ENCODE data around the gene KRT17. TPM values are rescaled to one million over a fixed set of nuclear protein-coding genes. Genes with fewer than 3 reads are reported as not detected.
A peak's percentile ranks its signal among the peaks of the same experiment; 100 is the strongest.

The KRT17 gene
- total and polyA plus RNA-seq, 2 experiments from 2014 or later, result 59.5 to 118 TPM

GRCh38 chr17:41653421-41653820, 29.0 kb upstream of the KRT17 start:
- Histone ChIP-seq H3K4me1 (ENCODE audit: insufficient read depth) (peaks cover 54% of the 10 kb centered on the region), H3K9me3 (ENCODE audit: low read depth) (no peaks in the 10 kb centered on the region), H3K27ac (peak overlapping the region; percentile 98), H3K9me2 (replicated peaks; ENCODE audit: insufficient read depth) (no peaks in the 10 kb centered on the region), H3K79me2 (no peaks in the 10 kb centered on the region), H3K4me2 (no peak overlapping the region), H3K27me3 (no peaks in the 10 kb centered on the region), H3K36me3 (replicated peaks; ENCODE audit: insufficient read depth, low read depth) (no peaks in the 10 kb centered on the region), H2AFZ (no peak overlapping the region), H4K20me1 (ENCODE audit: insufficient read depth, poor library complexity, severe bottlenecking) (no peaks in the 10 kb centered on the region), H3K4me3 (no peak overlapping the region)
- no peak for DNase-seq (ENCODE audit: low spot score)
- TF ChIP-seq EZH2 (IDR thresholded peaks at IDR 0.05; ENCODE audit: borderline replicate concordance) (no peak), EZH2phosphoT487 (IDR thresholded peaks at IDR 0.05; ENCODE audit: low read depth, severe bottlenecking, unreplicated experiment) (no peak), CTCF (IDR thresholded peaks at IDR 0.05; ENCODE audit: poor library complexity) (no peak)
- WGBS (ENCODE audit: low lambda C conversion rate, missing lambda C conversion rate), result 98% methylated on average over 5 of the region's 5 CpGs

- no peak for DNase-seq (ENCODE audit: low spot score)
- Histone ChIP-seq H3K27me3 (no peaks in the 10 kb centered on the region), H3K79me2 (no peaks in the 10 kb centered on the region), H3K9me3 (ENCODE audit: low read depth) (no peaks in the 10 kb centered on the region), H3K4me2 (no peak overlapping the region), H3K36me3 (replicated peaks; ENCODE audit: insufficient read depth, low read depth) (no peaks in the 10 kb centered on the region), H3K4me3 (no peak overlapping the region), H2AFZ (no peak overlapping the region), H3K27ac (peak overlapping the region; percentile 98), H4K20me1 (ENCODE audit: insufficient read depth, poor library complexity, severe bottlenecking) (no peaks in the 10 kb centered on the region), H3K4me1 (ENCODE audit: insufficient read depth) (peaks cover 63% of the 10 kb centered on the region), H3K9me2 (replicated peaks; ENCODE audit: insufficient read depth) (no peaks in the 10 kb centered on the region)
- WGBS (ENCODE audit: low lambda C conversion rate, missing lambda C conversion rate), result 98% methylated on average over 5 of the region's 5 CpGs
- TF ChIP-seq EZH2phosphoT487 (IDR thresholded peaks at IDR 0.05; ENCODE audit: low read depth, severe bottlenecking, unreplicated experiment) (no peak), EZH2 (IDR thresholded peaks at IDR 0.05; ENCODE audit: borderline replicate concordance) (no peak), CTCF (IDR thresholded peaks at IDR 0.05; ENCODE audit: poor library complexity) (no peak)
Measured at GRCh38 chr17:41652461-41652970, 28.1 kb upstream of the KRT17 start.

- Histone ChIP-seq H3K4me3 (no peak overlapping the region), H4K20me1 (ENCODE audit: insufficient read depth, poor library complexity, severe bottlenecking) (no peaks in the 10 kb centered on the region), H3K27me3 (no peaks in the 10 kb centered on the region), H3K4me1 (ENCODE audit: insufficient read depth) (peaks cover 66% of the 10 kb centered on the region), H3K36me3 (replicated peaks; ENCODE audit: insufficient read depth, low read depth) (no peaks in the 10 kb centered on the region), H3K27ac (peak overlapping the region; percentile 70), H3K9me3 (ENCODE audit: low read depth) (no peaks in the 10 kb centered on the region), H3K9me2 (replicated peaks; ENCODE audit: insufficient read depth) (no peaks in the 10 kb centered on the region), H3K79me2 (no peaks in the 10 kb centered on the region), H3K4me2 (no peak overlapping the region), H2AFZ (no peak overlapping the region)
- peak; percentile 74 for DNase-seq (ENCODE audit: low spot score)
- WGBS (ENCODE audit: low lambda C conversion rate, missing lambda C conversion rate), result 89% methylated on average over 7 of the region's 13 CpGs
- TF ChIP-seq CTCF (IDR thresholded peaks at IDR 0.05; ENCODE audit: poor library complexity), result no peak
- no peak for TF ChIP-seq EZH2 (IDR thresholded peaks at IDR 0.05; ENCODE audit: borderline replicate concordance)
- TF ChIP-seq EZH2phosphoT487 (IDR thresholded peaks at IDR 0.05; ENCODE audit: low read depth, severe bottlenecking, unreplicated experiment), result no peak
Measured at GRCh38 chr17:41651625-41652460, 27.5 kb upstream of the KRT17 start.

Data from hepatocyte (in vitro differentiated cells).